Natural killer cell treated with Interleukin-12 subunit alpha and Interleukin-12 subunit beta and Interleukin-15 and Interleukin-18, amount 100 ng/mL, for 72 hours (primary cell): Measurements from ENCODE around the gene SELENOO. TPM values are rescaled to one million over a fixed set of nuclear protein-coding genes. Genes with fewer than 3 reads are reported as not detected.
"Not testable (repeated sequence)": the region's sequence is repeated elsewhere in the genome, so short reads cannot be mapped to it uniquely, and the experiment has no call there.

Experiments
- ATAC-seq, 2 donors: fragments of 150-1000 bp; cut with Tn5 transposase in 1 of 2; sonication (Bioruptor Pico), chemical (Tn5 transposase) in 1 of 2; 2 replicates each; pipeline ENCODE4 v1.10.0; 2021
- DNase-seq: peaks from one replicate; pipeline ENCODE4 v3.0.0; 2022; ENCODE audit warnings: low spot score
- H3K27ac Mint-ChIP-seq, 2 donors: 1 replicate in 1 of 2; 2 replicates in 1 of 2; pipeline ENCODE4 v1.8.0; 2022; ENCODE audit warnings: mixed read lengths in 2 of 2, mild to moderate bottlenecking in 1 of 2, moderate library complexity in 1 of 2
- H3K27me3 Mint-ChIP-seq, 2 donors: 1 replicate in 1 of 2; 2 replicates in 1 of 2; pipeline ENCODE4 v1.8.0; 2022; ENCODE audit warnings: mixed read lengths in 2 of 2
- H3K36me3 Mint-ChIP-seq: one replicate; pipeline ENCODE4 v1.8.0; 2022; ENCODE audit warnings: mixed read lengths
- H3K4me1 Mint-ChIP-seq, 2 donors: 1 replicate in 1 of 2; 2 replicates in 1 of 2; pipeline ENCODE4 v1.8.0; 2022; ENCODE audit warnings: low read depth in 2 of 2, mixed read lengths in 2 of 2, mild to moderate bottlenecking in 1 of 2
- H3K4me3 Mint-ChIP-seq: one replicate; pipeline ENCODE4 v1.8.0; 2022; ENCODE audit warnings: mixed read lengths
- H3K9me3 Mint-ChIP-seq: 2 replicates; pipeline ENCODE4 v1.8.0; 2022; ENCODE audit warnings: mixed read lengths
- total RNA-seq, 2 donors: library from RNA; stranded (reverse); gene quantifications; one replicate each; pipeline ENCODE4 v1.2.3, GENCODE V29; 2022

SELENOO gene
- total RNA-seq, 2 donors from 2014 or later, result 23.4 to 43.3 TPM

DNA sequence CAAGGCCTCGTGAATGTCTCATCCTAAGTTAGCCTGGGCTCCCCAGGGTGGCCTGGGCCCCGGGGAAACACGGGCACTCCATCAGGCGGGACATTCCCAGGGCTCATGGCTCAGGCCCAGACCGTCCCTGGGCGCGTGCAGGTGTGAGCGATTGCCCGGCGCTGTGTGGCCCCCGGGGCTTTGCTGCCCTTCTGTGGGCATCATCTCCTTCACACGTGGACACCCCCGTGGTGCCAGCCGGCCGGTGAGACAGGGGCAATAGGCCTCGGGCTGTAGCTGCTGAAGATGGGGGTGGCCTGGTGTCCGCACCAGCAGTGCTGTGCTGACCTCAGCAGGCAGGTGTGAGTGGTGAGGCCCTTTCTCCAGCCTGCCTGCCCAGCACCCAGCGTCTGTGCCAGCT, 4.6 kb upstream of the SELENOO start:
- H3K4me3 Mint-ChIP-seq, result no peak overlapping the region
- ATAC-seq, result no peak
- no peak overlapping the region for H3K27ac Mint-ChIP-seq
- no peaks in the 10 kb centered on the region for H3K36me3 Mint-ChIP-seq
- H3K9me3 Mint-ChIP-seq, result no peaks in the 10 kb centered on the region
- no peaks in the 10 kb centered on the region for H3K27me3 Mint-ChIP-seq
- DNase-seq, result no peak
- peaks cover 9% of the 10 kb centered on the region in 2 donors for H3K4me1 Mint-ChIP-seq

DNA sequence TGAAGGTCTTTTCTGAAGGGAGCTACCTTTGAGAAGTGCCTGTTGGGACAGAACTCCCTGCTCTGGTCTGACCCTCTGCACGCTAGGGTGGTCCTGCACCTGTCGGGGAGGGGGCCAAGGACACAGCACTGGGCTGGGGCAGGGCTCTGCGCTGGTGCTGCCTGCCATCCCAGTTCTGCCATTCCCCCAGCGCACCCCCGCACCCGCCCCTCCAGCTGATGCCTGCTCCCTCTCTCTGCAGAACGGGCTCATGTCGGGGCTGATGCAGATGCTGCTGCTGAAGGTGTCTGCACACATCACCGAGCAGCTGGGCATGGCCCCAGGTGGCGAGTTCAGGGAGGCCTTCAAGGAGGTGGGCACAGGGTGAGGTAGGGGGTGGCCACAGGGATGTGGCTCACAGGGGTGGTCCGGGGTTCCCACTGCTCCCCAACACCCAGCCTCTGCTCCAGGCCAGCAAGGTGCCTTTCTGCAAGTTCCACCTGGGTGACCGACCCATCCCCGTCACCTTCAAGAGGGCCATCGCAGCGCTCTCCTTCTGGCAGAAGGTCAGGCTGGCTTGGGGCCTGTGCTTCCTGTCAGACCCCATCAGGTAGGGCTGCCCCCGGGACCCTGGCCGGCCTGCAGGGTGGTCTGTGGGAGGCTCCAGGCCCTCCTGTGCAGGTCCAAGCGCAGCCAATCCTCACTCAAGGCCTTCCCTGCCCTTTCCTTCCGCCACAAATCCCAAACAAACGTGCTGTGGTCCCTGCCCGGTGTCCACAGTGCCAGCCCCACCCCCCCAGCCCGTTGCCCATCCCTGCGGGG, 3.6 kb upstream of the SELENOO start:
- DNase-seq (no peak), ATAC-seq (no peak)
- H3K27me3 Mint-ChIP-seq, result no peaks in the 10 kb centered on the region
- H3K27ac Mint-ChIP-seq, result no peak overlapping the region
- H3K9me3 Mint-ChIP-seq, result no peaks in the 10 kb centered on the region
- peaks cover 6 to 7% of the 10 kb centered on the region in 2 donors for H3K4me1 Mint-ChIP-seq
- no peak overlapping the region for H3K4me3 Mint-ChIP-seq
- H3K36me3 Mint-ChIP-seq, result no peaks in the 10 kb centered on the region

DNA sequence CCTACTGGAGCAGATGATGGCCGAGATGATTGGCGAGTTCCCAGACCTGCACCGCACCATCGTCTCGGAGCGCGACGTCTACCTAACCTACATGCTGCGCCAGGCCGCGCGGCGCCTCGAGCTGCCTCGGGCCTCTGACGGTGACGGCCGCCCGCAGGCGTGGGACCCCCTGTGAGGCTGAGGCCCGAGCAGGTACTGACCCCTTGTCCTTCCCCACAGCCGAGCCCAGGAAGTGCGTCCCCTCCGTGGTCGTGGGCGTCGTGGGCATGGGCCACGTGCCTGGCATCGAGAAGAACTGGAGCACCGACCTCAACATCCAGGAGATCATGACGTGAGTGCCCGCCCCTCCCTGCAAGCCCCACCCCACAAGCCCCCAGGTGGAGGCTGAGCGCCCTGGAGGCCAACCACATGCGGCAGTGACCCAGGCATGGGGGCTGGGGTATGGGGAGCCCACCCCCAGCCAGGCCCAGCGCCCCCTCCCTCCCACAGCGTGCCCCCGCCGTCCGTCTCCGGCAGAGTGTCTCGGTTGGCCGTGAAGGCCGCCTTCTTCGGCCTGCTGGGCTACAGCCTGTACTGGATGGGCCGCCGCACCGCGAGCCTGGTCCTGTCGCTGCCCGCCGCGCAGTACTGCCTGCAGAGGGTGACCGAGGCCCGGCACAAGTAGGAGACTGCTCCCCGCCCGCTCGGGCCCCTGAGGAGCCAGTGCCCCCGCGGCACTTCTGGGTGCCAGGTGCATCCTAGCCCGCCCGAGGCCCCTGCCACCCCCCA, 2.8 kb upstream of the SELENOO start:
- DNase-seq, result no peak
- no peaks in the 10 kb centered on the region for H3K36me3 Mint-ChIP-seq
- H3K4me3 Mint-ChIP-seq, result no peak overlapping the region

DNA sequence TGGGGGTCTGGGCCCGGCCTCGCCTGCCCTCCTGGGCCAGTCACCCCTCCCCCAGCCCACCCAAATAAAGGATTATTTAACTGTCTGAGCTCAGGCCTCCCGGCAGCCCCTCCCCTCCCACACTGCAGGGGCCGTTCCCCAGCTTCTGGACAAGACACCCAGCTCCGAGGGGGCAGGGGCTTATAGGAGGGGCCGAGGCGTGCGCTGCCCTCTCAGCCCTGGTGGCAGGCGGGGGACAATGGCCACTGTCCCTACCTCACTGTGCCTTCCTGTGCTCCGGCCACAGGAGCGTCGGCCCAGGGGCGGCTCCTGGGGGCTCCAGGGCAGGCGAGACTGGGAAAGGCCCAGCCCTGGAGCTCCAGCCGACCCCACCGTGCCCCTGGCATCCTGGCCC, 2.2 kb upstream of the SELENOO start:
- H3K36me3 Mint-ChIP-seq, result peaks cover 6% of the 10 kb centered on the region
- no peak overlapping the region for H3K4me3 Mint-ChIP-seq
- no peak for DNase-seq
- H3K27me3 Mint-ChIP-seq, result no peaks in the 10 kb centered on the region
- H3K4me1 Mint-ChIP-seq, result peaks cover 5 to 6% of the 10 kb centered on the region in 2 donors
- H3K27ac Mint-ChIP-seq, result no peak overlapping the region
- ATAC-seq, result no peak
- no peaks in the 10 kb centered on the region for H3K9me3 Mint-ChIP-seq

More for the DNA sequence above, 2.8 kb upstream of the SELENOO start:
- ATAC-seq, result no peak
- H3K27me3 Mint-ChIP-seq, result no peaks in the 10 kb centered on the region
- H3K4me1 Mint-ChIP-seq, result peaks cover 5 to 6% of the 10 kb centered on the region in 2 donors
- H3K27ac Mint-ChIP-seq, result no peak overlapping the region
- H3K9me3 Mint-ChIP-seq, result no peaks in the 10 kb centered on the region

DNA sequence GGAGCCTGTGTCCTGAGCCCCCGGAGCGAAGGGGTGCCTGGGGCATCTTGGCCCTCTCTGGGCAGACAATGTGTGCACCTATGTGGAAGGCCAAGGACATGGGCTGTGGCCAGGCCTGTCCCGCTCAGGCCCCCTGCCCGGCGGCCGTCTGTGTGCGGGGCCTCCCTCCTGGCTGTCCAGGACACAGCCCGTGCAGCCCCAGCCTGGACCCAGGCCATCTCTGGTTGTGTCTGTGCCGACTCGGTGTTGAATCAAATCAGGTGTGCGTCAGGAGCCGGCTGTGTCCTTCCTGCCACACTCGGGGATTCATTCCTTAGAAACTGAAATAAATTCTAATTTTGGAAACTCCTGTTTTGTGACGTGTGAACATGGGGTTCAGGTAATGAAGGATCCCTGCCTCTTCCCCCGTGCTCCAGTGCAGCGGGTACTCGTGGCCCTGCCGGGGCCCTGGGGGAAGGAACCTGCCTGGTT, 1.5 kb upstream of the SELENOO start:
- Mint-ChIP-seq H3K27me3 (no peaks in the 10 kb centered on the region), H3K9me3 (no peaks in the 10 kb centered on the region), H3K27ac (peak overlapping the region in 1 of 2 donors; percentile 14), H3K36me3 (peaks cover 10% of the 10 kb centered on the region), H3K4me1 (peaks cover 5 to 6% of the 10 kb centered on the region in 2 donors), H3K4me3 (peak overlapping the region; percentile 42)
- DNase-seq, result no peak
- ATAC-seq, result no peak

DNA sequence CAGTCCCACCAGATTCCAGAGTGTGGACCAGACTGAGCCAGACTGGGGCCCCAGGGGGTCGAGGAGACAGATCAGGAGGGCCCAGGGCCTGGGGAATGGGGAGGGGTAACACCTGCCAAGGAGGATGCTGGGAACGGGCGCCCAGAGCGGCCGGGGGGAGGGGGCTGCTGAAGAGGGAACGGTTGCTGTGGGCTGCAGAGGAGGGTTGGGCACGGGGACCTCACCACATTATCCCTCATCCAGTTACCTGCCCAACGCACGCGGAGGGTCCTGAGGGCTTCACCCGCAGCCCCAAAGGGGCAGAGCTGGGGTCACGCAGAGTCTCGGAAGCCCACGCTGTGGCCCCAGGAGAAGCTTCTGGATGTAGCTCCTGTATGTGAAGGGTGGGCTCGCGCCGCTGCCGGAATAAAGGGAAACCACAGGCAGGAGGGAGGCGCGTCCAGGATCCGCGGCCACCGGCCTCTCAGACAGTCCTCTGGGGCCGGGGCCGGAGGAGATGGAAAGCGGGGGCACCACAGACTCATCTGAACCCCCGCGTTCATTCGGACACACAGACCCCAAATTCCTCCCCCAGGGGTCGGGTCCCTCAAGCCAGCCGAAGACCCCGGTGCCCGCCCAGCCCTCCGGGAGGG, 866 bp upstream of the SELENOO start:
- Mint-ChIP-seq H3K27ac (peak overlapping the region in 1 of 2 donors; percentile 14), H3K4me1 (peaks cover 9% of the 10 kb centered on the region in 2 donors), H3K36me3 (peaks cover 10% of the 10 kb centered on the region), H3K27me3 (no peaks in the 10 kb centered on the region), H3K4me3 (peak overlapping the region; percentile 42), H3K9me3 (no peaks in the 10 kb centered on the region)
- peak; percentile 0 for ATAC-seq
- no peak for DNase-seq

DNA sequence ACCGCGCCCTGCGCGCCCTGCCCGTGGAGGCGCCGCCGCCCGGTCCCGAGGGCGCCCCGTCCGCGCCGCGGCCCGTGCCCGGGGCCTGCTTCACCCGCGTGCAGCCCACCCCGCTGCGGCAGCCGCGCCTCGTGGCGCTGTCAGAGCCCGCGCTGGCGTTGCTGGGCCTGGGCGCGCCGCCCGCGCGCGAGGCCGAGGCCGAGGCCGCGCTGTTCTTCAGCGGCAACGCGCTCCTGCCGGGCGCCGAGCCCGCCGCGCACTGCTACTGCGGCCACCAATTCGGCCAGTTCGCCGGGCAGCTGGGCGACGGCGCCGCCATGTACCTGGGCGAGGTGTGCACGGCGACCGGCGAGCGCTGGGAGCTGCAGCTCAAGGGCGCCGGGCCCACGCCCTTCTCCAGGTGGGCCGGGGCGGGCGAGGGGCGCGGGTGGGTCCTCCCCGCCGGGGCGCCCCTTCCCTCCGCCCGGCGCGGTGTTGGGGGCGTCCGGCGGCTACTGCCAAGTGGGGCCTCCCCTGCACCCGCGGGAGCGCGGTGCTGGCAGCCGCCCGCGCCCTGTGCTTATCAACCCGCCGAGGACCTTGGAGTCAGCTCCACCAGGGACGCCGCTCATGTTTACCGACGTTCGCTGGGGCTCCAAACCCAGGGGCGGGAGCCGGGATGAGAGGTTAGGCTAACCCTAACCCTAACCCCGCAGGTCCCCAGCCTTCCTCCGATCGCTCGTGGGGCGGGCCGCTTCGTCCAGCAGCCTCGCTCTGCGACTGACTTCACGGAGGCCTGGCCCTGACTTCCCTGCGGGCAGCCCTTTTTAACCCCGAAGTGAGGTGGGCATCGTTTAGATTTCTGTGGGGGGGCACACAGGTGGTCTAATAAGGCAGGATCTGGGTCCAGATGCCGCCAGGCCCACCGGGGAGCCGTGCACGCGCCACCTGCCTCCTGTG, 649 bp downstream of the SELENOO start:
- peaks cover 10% of the 10 kb centered on the region for H3K36me3 Mint-ChIP-seq
- H3K9me3 Mint-ChIP-seq, result no peaks in the 10 kb centered on the region
- DNase-seq (no peak), ATAC-seq (peak; percentile 59 to 63)
- H3K4me3 Mint-ChIP-seq, result peak overlapping the region; percentile 81
- H3K27ac Mint-ChIP-seq, result peak overlapping the region; percentile 16 to 56
- H3K4me1 Mint-ChIP-seq, result peaks cover 13% of the 10 kb centered on the region in 2 donors
- no peaks in the 10 kb centered on the region for H3K27me3 Mint-ChIP-seq

DNA sequence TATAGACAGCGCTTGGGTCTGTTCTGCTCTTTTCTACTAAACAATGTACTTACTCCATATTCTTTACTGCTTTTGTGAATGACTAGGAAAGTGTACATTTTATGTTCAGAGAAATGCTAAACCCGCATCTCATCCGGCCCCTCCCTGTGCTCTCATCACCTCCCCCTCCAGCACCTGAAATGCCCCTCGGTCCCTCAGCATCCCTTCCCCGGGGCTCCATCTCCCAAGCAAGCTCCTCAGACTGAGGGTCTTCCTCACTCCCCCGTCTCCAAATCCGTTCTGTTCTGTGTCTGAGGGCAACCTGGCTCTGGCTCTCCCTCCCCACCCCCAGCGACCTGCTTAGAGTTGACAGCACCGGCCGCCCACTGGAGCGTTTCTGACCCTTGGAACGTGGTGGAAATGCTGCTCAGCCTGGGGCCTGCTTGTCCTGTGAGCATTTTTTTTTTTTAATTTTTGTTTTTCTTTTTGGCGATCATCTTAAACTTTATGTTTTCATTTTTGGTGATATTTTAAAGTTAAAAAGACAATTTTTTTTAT, 1.4 kb downstream of the SELENOO start:
- H3K36me3 Mint-ChIP-seq, result peaks cover 10% of the 10 kb centered on the region
- H3K4me1 Mint-ChIP-seq, result peaks cover 13% of the 10 kb centered on the region in 2 donors
- DNase-seq (no peak), ATAC-seq (no peak)
- no peaks in the 10 kb centered on the region for H3K9me3 Mint-ChIP-seq
- H3K27ac Mint-ChIP-seq, result peak overlapping the region; percentile 16 to 56
- H3K4me3 Mint-ChIP-seq, result peak overlapping the region; percentile 81
- H3K27me3 Mint-ChIP-seq, result no peaks in the 10 kb centered on the region

DNA sequence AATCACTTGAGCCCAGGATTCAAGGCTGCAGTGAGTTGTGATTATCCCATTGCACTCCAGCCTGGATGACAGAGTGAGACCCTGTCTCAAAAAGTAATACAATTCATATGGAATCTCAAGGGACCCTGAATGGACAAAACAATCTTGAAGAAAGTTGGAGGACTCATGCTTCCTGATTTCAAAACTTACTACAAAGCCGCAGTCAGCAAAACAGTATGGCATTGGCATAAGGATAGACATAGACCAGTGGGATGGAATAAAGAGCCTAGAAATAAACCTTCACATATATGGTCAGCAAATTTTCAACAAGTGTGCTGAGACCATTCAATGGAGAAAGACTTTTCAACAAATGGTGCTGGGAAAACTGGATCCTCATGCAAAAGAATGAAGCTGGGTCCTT, 2.5 kb downstream of the SELENOO start:
- H3K27ac Mint-ChIP-seq, result no peak overlapping the region

DNA sequence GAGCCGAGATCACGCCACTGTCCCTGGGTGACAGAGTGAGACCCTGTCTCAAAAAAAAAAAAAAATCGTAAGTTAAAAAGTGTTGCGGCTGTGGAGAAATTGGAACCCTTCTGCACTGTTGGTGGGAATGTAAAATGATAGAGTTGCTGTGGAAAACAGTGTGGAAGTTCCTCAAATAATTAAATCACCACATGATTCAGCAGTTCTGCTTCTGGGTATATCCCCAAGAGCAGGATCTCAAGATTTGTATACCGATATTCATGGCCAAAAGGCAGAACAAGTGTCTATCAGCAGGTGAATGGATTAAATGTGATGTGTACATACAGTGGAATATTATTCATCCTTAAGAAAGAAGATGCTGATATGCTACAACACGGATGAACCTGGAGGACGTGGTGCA, 3.8 kb downstream of the SELENOO start:
- H3K27ac Mint-ChIP-seq, result no peak overlapping the region

More for the DNA sequence above, 2.5 kb downstream of the SELENOO start:
- peaks cover 13% of the 10 kb centered on the region in 2 donors for H3K4me1 Mint-ChIP-seq
- no peak overlapping the region for H3K4me3 Mint-ChIP-seq
- no peak for ATAC-seq
- no peaks in the 10 kb centered on the region for H3K27me3 Mint-ChIP-seq
- no peak for DNase-seq
- peaks cover 10% of the 10 kb centered on the region for H3K36me3 Mint-ChIP-seq
- H3K9me3 Mint-ChIP-seq, result no peaks in the 10 kb centered on the region

DNA sequence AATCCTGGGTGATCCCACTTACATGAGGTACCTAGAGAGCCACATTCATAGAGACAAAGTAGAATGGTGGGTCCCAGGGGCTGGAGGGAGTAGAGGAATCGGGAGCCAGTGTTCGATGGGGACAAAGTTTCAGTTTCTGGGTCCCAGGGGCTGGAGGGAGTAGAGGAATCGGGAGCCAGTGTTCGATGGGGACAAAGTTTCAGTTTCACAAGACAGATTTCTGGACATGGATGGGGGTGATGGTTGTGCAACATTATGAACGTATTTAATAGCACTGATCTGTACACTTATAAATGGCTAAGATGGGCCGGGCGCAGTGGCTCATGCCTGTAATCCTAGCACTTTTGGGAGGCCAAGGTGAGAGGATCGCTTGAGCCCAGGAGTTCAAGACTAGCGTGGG, 4.2 kb downstream of the SELENOO start:
- not testable (repeated sequence) for H3K27ac Mint-ChIP-seq, ATAC-seq, H3K36me3 Mint-ChIP-seq, H3K9me3 Mint-ChIP-seq, H3K4me3 Mint-ChIP-seq, H3K27me3 Mint-ChIP-seq, DNase-seq
- peaks cover 17% of the 10 kb centered on the region in 2 donors for H3K4me1 Mint-ChIP-seq

More for the DNA sequence above, 3.8 kb downstream of the SELENOO start:
- no peak overlapping the region for H3K4me3 Mint-ChIP-seq
- H3K9me3 Mint-ChIP-seq, result no peaks in the 10 kb centered on the region
- peaks cover 13% of the 10 kb centered on the region in 2 donors for H3K4me1 Mint-ChIP-seq
- no peaks in the 10 kb centered on the region for H3K27me3 Mint-ChIP-seq
- ATAC-seq, result no peak
- no peak for DNase-seq
- H3K36me3 Mint-ChIP-seq, result peaks cover 10% of the 10 kb centered on the region

DNA sequence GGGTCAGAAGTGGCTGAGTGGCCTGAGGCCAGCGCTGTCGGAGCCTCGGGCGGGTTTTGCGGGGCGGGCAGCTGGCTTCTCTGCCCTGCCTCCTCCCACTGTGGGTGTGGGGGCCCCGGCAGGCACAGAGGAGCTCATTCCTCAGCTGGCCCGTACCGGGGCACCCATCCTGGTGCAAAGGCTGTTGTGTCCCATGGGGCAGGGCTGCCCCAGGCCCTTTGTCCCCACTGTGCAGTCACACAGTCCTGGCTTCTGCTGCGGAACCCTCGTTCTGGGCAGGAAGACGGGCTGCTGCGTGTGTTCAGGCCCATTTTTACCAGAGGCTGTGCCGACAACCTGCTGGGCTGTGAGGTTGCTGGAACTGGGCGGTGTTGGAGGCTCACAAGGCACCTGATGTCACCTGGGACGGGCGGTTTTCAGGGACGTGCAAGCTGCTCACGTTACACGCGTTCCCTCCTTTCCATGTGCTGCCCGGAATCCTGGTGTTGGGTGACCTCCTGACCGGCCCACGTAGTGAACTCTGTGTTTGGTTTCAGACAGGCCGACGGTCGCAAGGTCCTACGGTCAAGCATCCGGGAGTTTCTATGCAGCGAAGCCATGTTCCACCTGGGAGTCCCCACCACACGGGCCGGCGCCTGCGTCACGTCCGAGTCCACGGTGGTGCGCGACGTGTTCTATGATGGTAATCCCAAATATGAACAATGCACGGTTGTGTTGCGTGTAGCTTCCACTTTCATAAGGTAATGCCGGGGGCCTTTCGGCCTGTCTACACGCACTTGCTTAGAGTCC, 5.2 kb downstream of the SELENOO start:
- ATAC-seq (no peak), DNase-seq (no peak)
- Mint-ChIP-seq H3K4me1 (peaks cover 18% of the 10 kb centered on the region in 2 donors), H3K4me3 (no peak overlapping the region), H3K9me3 (no peaks in the 10 kb centered on the region), H3K27me3 (no peaks in the 10 kb centered on the region), H3K27ac (no peak overlapping the region), H3K36me3 (peaks cover 10% of the 10 kb centered on the region)
